NCI-H226 (cell line): ENCODE results near the gene NAA16.
"Not testable (repeated sequence)": the region's sequence is repeated elsewhere in the genome, so short reads cannot be mapped to it uniquely, and the experiment has no call there.

ENCODE experiments used
- DNase-seq: peaks from one replicate; pipeline ENCODE4 v3.0.0-alpha.2; 2015

Gene NAA16

GRCh38 chr13:41310963-41311405 lies at the start of gene NAA16:
TSS of gene NAA16 (plus strand) at chr13:41311267. CDS start at chr13:41311529, 262 bp downstream.
- DNase-seq = peak; percentile 66

- peak; percentile 71 for DNase-seq
These were observed 47.7 kb upstream of the NAA16 start, which contains the start of gene MTRF1 for GRCh38 chr13:41263261-41263971. TSS of gene MTRF1 (minus strand) at chr13:41263576. CDS start at chr13:41260907, 2,669 bp downstream.

GRCh38 chr13:41267106-41267505 lies 44.0 kb upstream of the NAA16 start:
- DNase-seq = no peak

GRCh38 chr13:41268764-41269163 lies 42.3 kb upstream of the NAA16 start:
- DNase-seq = peak; percentile 32

GRCh38 chr13:41271456-41272285 lies 39.4 kb upstream of the NAA16 start:
- no peak for DNase-seq

GRCh38 chr13:41273831-41274441 lies 37.1 kb upstream of the NAA16 start:
- no peak for DNase-seq

- DNase-seq = no peak
These were observed 36.2 kb upstream of the NAA16 start for GRCh38 chr13:41274881-41275280.

GRCh38 chr13:41276824-41277223 lies 34.2 kb upstream of the NAA16 start:
- DNase-seq = no peak

- DNase-seq = not testable (repeated sequence)
These were observed 31.9 kb upstream of the NAA16 start for GRCh38 chr13:41279156-41279555.

GRCh38 chr13:41282129-41282571 lies 28.9 kb upstream of the NAA16 start:
- no peak for DNase-seq

- DNase-seq = peak; percentile 83
These were observed 26.4 kb upstream of the NAA16 start for GRCh38 chr13:41284512-41285288.

GRCh38 chr13:41286370-41286769 lies 24.7 kb upstream of the NAA16 start:
- DNase-seq = no peak

- no peak for DNase-seq
These were observed 21.6 kb upstream of the NAA16 start for GRCh38 chr13:41289463-41289881.

GRCh38 chr13:41291246-41291645 lies 19.8 kb upstream of the NAA16 start:
- no peak for DNase-seq

- no peak for DNase-seq
These were observed 17.8 kb upstream of the NAA16 start for GRCh38 chr13:41293272-41293671.

- no peak for DNase-seq
These were observed 16.2 kb upstream of the NAA16 start for GRCh38 chr13:41294914-41295313.

- no peak for DNase-seq
These were observed 15.1 kb upstream of the NAA16 start for GRCh38 chr13:41295973-41296372.

GRCh38 chr13:41296879-41297646 lies 14.0 kb upstream of the NAA16 start:
- DNase-seq = no peak

- no peak for DNase-seq
These were observed 11.6 kb upstream of the NAA16 start for GRCh38 chr13:41299316-41300094.

- no peak for DNase-seq
These were observed 8.3 kb upstream of the NAA16 start for GRCh38 chr13:41302743-41303142.

GRCh38 chr13:41304551-41304950 lies 6.5 kb upstream of the NAA16 start:
- DNase-seq = no peak
